GM08714 (cell line): ENCODE data around the gene AQP12A.
"Not testable (repeated sequence)": the region's sequence is repeated elsewhere in the genome, so short reads cannot be mapped to it uniquely, and the experiment has no call there.

Experiments used
- H3K4me3 ChIP-seq: fragments of 200-500 bp; sonication (Bioruptor generic); 2 replicates; pipeline ENCODE4 v1.5.1; 2014; ENCODE audit warnings: mild to moderate bottlenecking, low read length, inconsistent platforms
- ZNF274 ChIP-seq: IDR thresholded peaks from 2 replicates; pipeline ENCODE4 v1.6.1; 2012; ENCODE audit warnings: mild to moderate bottlenecking, low read depth, low read length

AQP12A gene

GRCh38 chr2:240691631-240692420, at the start of gene AQP12A:
Gene AQP12A (plus strand): TSS chr2:240691866. CDS start chr2:240691914, 48 bp downstream.
- H3K4me3 ChIP-seq: not testable (repeated sequence)

- no peak overlapping the region for H3K4me3 ChIP-seq
- no peak for TF ChIP-seq ZNF274
These were observed 49.4 kb upstream of the AQP12A start for GRCh38 chr2:240642061-240642805.

GRCh38 chr2:240642806-240643092, 48.9 kb upstream of the AQP12A start:
- TF ChIP-seq ZNF274: no peak
- H3K4me3 ChIP-seq: no peak overlapping the region

GRCh38 chr2:240643093-240643810, 48.4 kb upstream of the AQP12A start:
- no peak for TF ChIP-seq ZNF274
- no peak overlapping the region for H3K4me3 ChIP-seq

GRCh38 chr2:240643811-240644150, 47.9 kb upstream of the AQP12A start:
- H3K4me3 ChIP-seq: no peak overlapping the region
- no peak for TF ChIP-seq ZNF274

- H3K4me3 ChIP-seq: no peak overlapping the region
- TF ChIP-seq ZNF274: no peak
These were observed 47.5 kb upstream of the AQP12A start for GRCh38 chr2:240644171-240644651.

- TF ChIP-seq ZNF274: no peak
These were observed 46.8 kb upstream of the AQP12A start for GRCh38 chr2:240644859-240645301.

GRCh38 chr2:240645346-240645745, 46.3 kb upstream of the AQP12A start:
- no peak for TF ChIP-seq ZNF274
- H3K4me3 ChIP-seq: no peak overlapping the region

More at GRCh38 chr2:240644859-240645301, 46.8 kb upstream of the AQP12A start:
- no peak overlapping the region for H3K4me3 ChIP-seq

- no peak overlapping the region for H3K4me3 ChIP-seq
- TF ChIP-seq ZNF274: no peak
These were observed 45.9 kb upstream of the AQP12A start for GRCh38 chr2:240645801-240646175.

- no peak for TF ChIP-seq ZNF274
- H3K4me3 ChIP-seq: no peak overlapping the region
These were observed 45.3 kb upstream of the AQP12A start for GRCh38 chr2:240646176-240646899.

GRCh38 chr2:240646900-240647502, 44.7 kb upstream of the AQP12A start:
- H3K4me3 ChIP-seq: no peak overlapping the region

GRCh38 chr2:240647503-240648154, 44.0 kb upstream of the AQP12A start:
- no peak overlapping the region for H3K4me3 ChIP-seq
- TF ChIP-seq ZNF274: no peak

More at GRCh38 chr2:240646900-240647502, 44.7 kb upstream of the AQP12A start:
- TF ChIP-seq ZNF274: no peak

GRCh38 chr2:240648155-240648649, 43.5 kb upstream of the AQP12A start:
- no peak overlapping the region for H3K4me3 ChIP-seq
- no peak for TF ChIP-seq ZNF274
